Amniotic stem cell (primary cell): ENCODE measurements around the gene RENBP.
A peak's percentile ranks its signal among the peaks of the same experiment; 100 is the strongest.
"Not testable (repeated sequence)": the region's sequence is repeated elsewhere in the genome, so short reads cannot be mapped to it uniquely, and the experiment has no call there.

Experiments used
- DNase-seq: peaks from one replicate; lab custom pipeline; 2025; lab: John Stamatoyannopoulos, UW

The RENBP gene

GRCh38 chrX:153944140-153944799 is at the start of gene RENBP:
TSS of gene RENBP (minus strand) at chrX:153944643. CDS start at chrX:153944610, 33 bp downstream.
- DNase-seq = no peak

GRCh38 chrX:153993978-153994377 is 49.5 kb upstream of the RENBP start:
- DNase-seq = no peak

GRCh38 chrX:153993079-153993478 is 48.6 kb upstream of the RENBP start:
- no peak for DNase-seq

GRCh38 chrX:153992180-153992579 is 47.7 kb upstream of the RENBP start:
- DNase-seq = no peak

- no peak for DNase-seq
Observed at GRCh38 chrX:153991013-153991580, 46.7 kb upstream of the RENBP start.

GRCh38 chrX:153989973-153990655 is 45.7 kb upstream of the RENBP start:
- DNase-seq = no peak

- no peak for DNase-seq
Observed at GRCh38 chrX:153988493-153988892, 44.0 kb upstream of the RENBP start.

- no peak for DNase-seq
Observed at GRCh38 chrX:153984351-153985178, 40.1 kb upstream of the RENBP start.

- DNase-seq = no peak
Observed at GRCh38 chrX:153983321-153983801, 38.9 kb upstream of the RENBP start.

- DNase-seq = no peak
Observed at GRCh38 chrX:153981771-153982533, 37.5 kb upstream of the RENBP start.

- DNase-seq = no peak
Observed at GRCh38 chrX:153981231-153981630, 36.8 kb upstream of the RENBP start.

GRCh38 chrX:153980394-153980793 is 36.0 kb upstream of the RENBP start:
- DNase-seq = not testable (repeated sequence)

- no peak for DNase-seq
Observed at GRCh38 chrX:153974726-153975286, 30.4 kb upstream of the RENBP start.

- no peak for DNase-seq
Observed at GRCh38 chrX:153974003-153974725, 29.7 kb upstream of the RENBP start.

GRCh38 chrX:153973127-153974002 is 28.9 kb upstream of the RENBP start:
- DNase-seq = no peak

GRCh38 chrX:153972368-153973126 is 28.1 kb upstream of the RENBP start, which contains the start of gene TMEM187:
TSS of gene TMEM187 (plus strand) at chrX:153972754. CDS start at chrX:153982063, 9,309 bp downstream.
- DNase-seq = peak; percentile 42

GRCh38 chrX:153971450-153972367 is 27.3 kb upstream of the RENBP start, which contains the start of gene HCFC1:
TSS of gene HCFC1 (minus strand) at chrX:153971818. CDS start at chrX:153970840, 978 bp downstream.
- peak; percentile 61 for DNase-seq
